ENCODE measurements around the gene OR13F1.

DNA sequence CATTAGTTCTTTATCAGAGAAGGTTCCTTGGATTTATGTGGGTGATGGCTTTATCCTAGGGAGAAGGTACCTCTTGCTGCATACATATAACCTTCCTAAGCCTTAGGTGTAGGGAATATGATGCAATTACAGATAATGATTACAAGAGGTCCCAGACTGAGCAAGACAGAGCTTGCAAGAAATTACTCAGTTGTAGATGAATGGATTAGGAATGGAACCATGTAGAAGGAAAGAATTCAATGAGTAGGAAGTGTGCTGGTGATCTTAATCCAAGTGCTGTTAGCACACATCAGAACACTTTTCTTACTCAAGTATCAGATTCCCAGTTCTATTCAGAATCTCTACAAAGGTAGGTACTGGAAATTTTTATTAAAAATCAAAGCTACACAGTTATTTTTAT, 2.5 kb downstream of the OR13F1 start:
- TF ChIP-seq TARDBP (IDR thresholded peaks at IDR 0.05) (no peak), FOXK2 (IDR thresholded peaks at IDR 0.05) (no peak), SP1 (IDR thresholded peaks at IDR 0.05) (no peak), L3MBTL2 (conservative IDR thresholded peaks at IDR 0.05) (no peak), HDGF (IDR thresholded peaks at IDR 0.05; ENCODE audit: borderline replicate concordance) (no peak), ZNF384 (IDR thresholded peaks at IDR 0.05) (no peak), LEF1 (IDR thresholded peaks at IDR 0.05; ENCODE audit: borderline replicate concordance) (no peak), ELF4 (IDR thresholded peaks at IDR 0.05) (no peak), FOXA1 (IDR thresholded peaks at IDR 0.05) (no peak), FOXM1 (IDR thresholded peaks at IDR 0.05; ENCODE audit: borderline replicate concordance) (no peak)
- TF ChIP-seq, protein P1, sequence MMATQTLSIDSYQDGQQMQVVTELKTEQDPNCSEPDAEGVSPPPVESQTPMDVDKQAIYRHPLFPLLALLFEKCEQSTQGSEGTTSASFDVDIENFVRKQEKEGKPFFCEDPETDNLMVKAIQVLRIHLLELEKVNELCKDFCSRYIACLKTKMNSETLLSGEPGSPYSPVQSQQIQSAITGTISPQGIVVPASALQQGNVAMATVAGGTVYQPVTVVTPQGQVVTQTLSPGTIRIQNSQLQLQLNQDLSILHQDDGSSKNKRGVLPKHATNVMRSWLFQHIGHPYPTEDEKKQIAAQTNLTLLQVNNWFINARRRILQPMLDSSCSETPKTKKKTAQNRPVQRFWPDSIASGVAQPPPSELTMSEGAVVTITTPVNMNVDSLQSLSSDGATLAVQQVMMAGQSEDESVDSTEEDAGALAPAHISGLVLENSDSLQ (IDR thresholded peaks at IDR 0.05): no peak
